IMR-90 (cell line): ENCODE data around the gene SLC12A8. TPM values are rescaled to one million over a fixed set of nuclear protein-coding genes. Genes with fewer than 3 reads are reported as not detected.

ENCODE experiments used
- ATAC-seq: fragments of 200-7000 bp; cut with Tn5 transposase; 2 replicates; pipeline ENCODE4 v1.9.1; 2020; ENCODE audit warnings: low read depth, mild to moderate bottlenecking, moderate library complexity
- BruUV-seq: library from RNA; stranded (reverse); fragments of 400-500 nt; replicated peaks from 2 replicates; lab custom pipeline; 2021; lab: Mats Ljungman, UMichigan
- CTCF ChIA-PET: fragments of 300-600 bp; formaldehyde crosslinking; extraction: SDS; loops from one replicate; lab custom pipeline; 2021; ENCODE audit warnings: antibody characterized with exemption; lab: Yijun Ruan, JAX
- POLR2A ChIA-PET: fragments of 300-600 bp; sonication (Branson Sonifier 250); formaldehyde crosslinking; loops from one replicate; lab custom pipeline; 2022; ENCODE audit warnings: antibody characterized with exemption; ENCODE audit not compliant: unreplicated experiment; lab: Charles Lee
- DNase-seq: peaks from one replicate; pipeline ENCODE4 v3.0.0; 2013
- H2AFZ ChIP-seq: replicated peaks from 2 replicates; pipeline ENCODE3; 2013; ENCODE audit warnings: low read length, mild to moderate bottlenecking; ENCODE audit not compliant: poor library complexity
- H2AK5ac ChIP-seq: 2 replicates; pipeline ENCODE4 v1.6.1; 2013; ENCODE audit warnings: low read depth, low read length, inconsistent platforms
- H2AK9ac ChIP-seq: replicated peaks from 2 replicates; pipeline ENCODE3; 2013; ENCODE audit warnings: mild to moderate bottlenecking, low read depth, low read length, moderate library complexity; ENCODE audit not compliant: poor library complexity
- H2BK120ac ChIP-seq: 2 replicates; pipeline ENCODE4 v1.6.1; 2013; ENCODE audit warnings: low read depth, low read length, inconsistent platforms
- H2BK15ac ChIP-seq: 3 replicates; pipeline ENCODE4 v1.6.1; 2013; ENCODE audit warnings: low read depth, low read length, inconsistent platforms
- H2BK20ac ChIP-seq: 2 replicates; pipeline ENCODE4 v1.6.1; 2013; ENCODE audit warnings: low read depth, mild to moderate bottlenecking, inconsistent platforms, low read length, moderate library complexity
- H2BK5ac ChIP-seq: 2 replicates; pipeline ENCODE4 v1.6.1; 2013; ENCODE audit warnings: mild to moderate bottlenecking, low read depth, low read length, inconsistent platforms; ENCODE audit not compliant: poor library complexity, severe bottlenecking
- H3K14ac ChIP-seq: replicated peaks from 2 replicates; pipeline ENCODE4 v1.6.1; 2013; ENCODE audit warnings: low read depth, low read length, inconsistent platforms
- H3K18ac ChIP-seq: 2 replicates; pipeline ENCODE4 v1.6.1; 2013; ENCODE audit warnings: low read depth, low read length, control low read depth
- H3K23ac ChIP-seq: 2 replicates; pipeline ENCODE4 v1.6.1; 2013; ENCODE audit warnings: low read depth, low read length, inconsistent platforms
- H3K27ac ChIP-seq: 2 replicates; pipeline ENCODE4 v1.5.1; 2013; ENCODE audit warnings: mild to moderate bottlenecking, control low read depth, low read length; ENCODE audit not compliant: insufficient read depth
- H3K27me3 ChIP-seq: 2 replicates; pipeline ENCODE4 v1.6.1; 2013; ENCODE audit warnings: low read length; ENCODE audit not compliant: control insufficient read depth, insufficient read depth
- H3K36me3 ChIP-seq: 2 replicates; pipeline ENCODE4 v1.6.1; 2013; ENCODE audit warnings: low read length, mixed read lengths; ENCODE audit not compliant: control insufficient read depth, insufficient read depth
- H3K4ac ChIP-seq: 2 replicates; pipeline ENCODE4 v1.6.1; 2013; ENCODE audit warnings: low read depth, low read length, inconsistent platforms
- H3K4me1 ChIP-seq: 2 replicates; pipeline ENCODE4 v1.6.1; 2013; ENCODE audit warnings: low read length, mixed read lengths; ENCODE audit not compliant: control insufficient read depth, insufficient read depth
- H3K4me2 ChIP-seq: 2 replicates; pipeline ENCODE4 v1.6.1; 2013; ENCODE audit warnings: low read depth, mild to moderate bottlenecking, control low read depth, low read length, moderate library complexity
- H3K4me3 ChIP-seq: 2 replicates; pipeline ENCODE4 v1.5.1; 2013; ENCODE audit warnings: low read depth, mild to moderate bottlenecking, control low read depth, low read length, moderate library complexity; ENCODE audit not compliant: insufficient read depth
- H3K56ac ChIP-seq: 2 replicates; pipeline ENCODE4 v1.6.1; 2013; ENCODE audit warnings: low read length, inconsistent platforms; ENCODE audit not compliant: insufficient read depth; ENCODE audit errors: extremely low read depth
- H3K79me1 ChIP-seq, 2 experiments: 2 replicates each; pipeline ENCODE4 v1.6.1; 2013; ENCODE audit warnings: low read length in 2 of 2, inconsistent platforms in 1 of 2, low read depth in 1 of 2
- H3K9ac ChIP-seq: 2 replicates; pipeline ENCODE4 v1.6.1; 2013; ENCODE audit warnings: low read depth, low read length, control low read depth
- H3K9me1 ChIP-seq: 2 replicates; pipeline ENCODE4 v1.6.1; 2013; ENCODE audit warnings: low read length, inconsistent platforms; ENCODE audit not compliant: insufficient read depth
- H3K9me3 ChIP-seq: 2 replicates; pipeline ENCODE4 v1.6.1; 2013; ENCODE audit warnings: low read length; ENCODE audit not compliant: control insufficient read depth, insufficient read depth
- H4K20me1 ChIP-seq: 2 replicates; pipeline ENCODE4 v1.6.1; 2013; ENCODE audit warnings: low read length, inconsistent platforms; ENCODE audit not compliant: insufficient read depth
- H4K5ac ChIP-seq: 2 replicates; pipeline ENCODE4 v1.6.1; 2013; ENCODE audit warnings: mild to moderate bottlenecking, low read depth, low read length, control low read depth
- H4K8ac ChIP-seq, 2 experiments: 2 replicates each; pipeline ENCODE4 v1.6.1; 2013; ENCODE audit warnings: low read depth in 2 of 2, low read length in 2 of 2, control low read depth in 1 of 2, inconsistent platforms in 1 of 2
- H4K91ac ChIP-seq: 2 replicates; pipeline ENCODE4 v1.6.1; 2013; ENCODE audit warnings: low read depth, low read length, inconsistent platforms; ENCODE audit not compliant: insufficient read depth
- CHD1 ChIP-seq: IDR thresholded peaks from 2 replicates; pipeline ENCODE4 v1.6.1; 2012; ENCODE audit warnings: low read depth, low read length, improper control_type of control experiment
- RAD21 ChIP-seq: IDR thresholded peaks from 2 replicates; pipeline ENCODE4 v1.6.1; 2012; ENCODE audit warnings: low read length, improper control_type of control experiment
- SMC3 ChIP-seq: fragments of 150-350 bp; IDR thresholded peaks from 2 replicates; pipeline ENCODE4 v1.6.1; 2016; ENCODE audit warnings: low read depth, mild to moderate bottlenecking, antibody characterized with exemption, low read length, moderate library complexity
- WGBS, 2 experiments: methylation state at CpG; one replicate each; pipeline versions ENCODE4 v1.1.5 to v1.1.7; 2013; ENCODE audit warnings: missing lambda C conversion rate in 2 of 2; ENCODE audit not compliant: insufficient read length in 1 of 2; ENCODE audit errors: extremely low coverage in 2 of 2; 5-methylcytosine and 5-hydroxymethylcytosine counted together
- dilution Hi-C: fragments of 300-500 bp; cut with HindIII; formaldehyde crosslinking; loops from one replicate; pipeline ENCODE4 v1.14.3; 2018; ENCODE audit warnings: low sequenced_read_pairs; ENCODE audit not compliant: unreplicated experiment
- in situ Hi-C: fragments of 300-500 bp; cut with MboI; formaldehyde crosslinking; loops from 3 replicates; pipeline ENCODE4 v1.14.3; 2019; ENCODE audit warnings: low sequenced_read_pairs, inconsistent platforms, mixed read lengths
- intact Hi-C: fragments of 100-400 bp; cut with micrococcal nuclease; formaldehyde crosslinking; loops from 2 replicates; pipeline ENCODE4 v1.10.0; 2022
- polyA plus RNA-seq, 3 experiments: library from polyadenylated mRNA; depleted of rRNA; stranded (reverse); fragments of >200 nt; gene quantifications; 2 replicates each; pipeline ENCODE4 v1.2.3, GENCODE V29; 2012; ENCODE audit warnings: low replicate concordance in 1 of 3
- total RNA-seq: library from RNA; depleted of rRNA; stranded (reverse); fragments of >200 nt; gene quantifications from 2 replicates; pipeline ENCODE4 v1.2.3, GENCODE V29; 2012
- TF ChIP-seq, protein P1 (sequence below): conservative IDR thresholded peaks from 2 replicates; pipeline ENCODE4 v1.5.1; 2012; ENCODE audit warnings: mild to moderate bottlenecking, low read depth, low read length, improper control_type of control experiment

The SLC12A8 gene
- total and polyA plus RNA-seq, 2 of the 4 experiments (the other 2 are of a cell fraction), result 2.2 to 4.3 TPM

DNA sequence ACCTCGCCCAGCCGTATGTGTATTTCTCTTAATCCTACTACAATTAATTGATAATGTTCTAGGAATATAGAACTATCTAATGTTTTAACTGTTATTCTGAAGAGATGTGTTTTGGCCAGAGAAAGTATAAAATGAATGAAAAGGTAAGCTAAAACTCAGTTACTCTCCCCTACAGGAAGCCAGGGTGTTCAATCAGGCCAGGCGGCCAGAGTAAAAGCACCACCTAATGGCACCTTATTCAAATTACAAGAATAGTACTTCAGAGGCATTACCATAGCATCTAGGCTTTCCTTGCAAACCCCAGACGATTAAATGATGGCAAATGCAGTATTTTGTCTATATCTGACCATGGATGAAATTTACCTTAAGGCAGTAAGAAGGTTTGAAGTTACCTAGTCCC, 10.4 kb downstream of the SLC12A8 start:
- no TSS peak for BruUV-seq
- Histone ChIP-seq H3K36me3 (no peaks in the 10 kb centered on the region), H3K14ac (no peak overlapping the region), H4K91ac (no peak overlapping the region), H3K23ac (no peak overlapping the region), H3K4me2 (no peak overlapping the region), H3K9me3 (no peaks in the 10 kb centered on the region), H4K8ac (no peak overlapping the region), H4K20me1 (no peaks in the 10 kb centered on the region), H3K9ac (no peak overlapping the region), H2BK120ac (no peak overlapping the region), H2BK5ac (no peak overlapping the region), H3K27me3 (0 out of 2 replicates have a peak, but pooled peaks cover 2% of the 10 kb centered on the region), H3K18ac (no peak overlapping the region), H3K79me1 (no peaks in the 10 kb centered on the region), H3K56ac (no peak overlapping the region), H3K4ac (no peak overlapping the region), H2AK5ac (no peak overlapping the region), H2BK15ac (no peak overlapping the region), H2AFZ (no peak overlapping the region), H2BK20ac (no peak overlapping the region), H4K5ac (no peak overlapping the region), H3K4me3 (no peak overlapping the region), H3K27ac (no peak overlapping the region), H3K4me1 (no peaks in the 10 kb centered on the region), H2AK9ac (no peak overlapping the region), H3K9me1 (no peaks in the 10 kb centered on the region)
- ChIA-PET CTCF (interaction anchor here (0.6 to 0.8 kb wide), 2 partner anchors 317 to 409 kb away, joined by 3 to 4 read pairs; no protein-coding TSS in a partner anchor), POLR2A (no interaction called here)
- no CpG with 5 or more reads among the region's 4 CpGs for WGBS, 2 experiments
- in situ Hi-C loops (no loop called here), dilution Hi-C loops (no loop called here), intact Hi-C loops (no loop called here)
- ATAC-seq (peak; percentile 67), DNase-seq (peak; percentile 25)
- peak; percentile 71 for TF ChIP-seq RAD21
- no peak for TF ChIP-seq CHD1
- TF ChIP-seq, protein P1, sequence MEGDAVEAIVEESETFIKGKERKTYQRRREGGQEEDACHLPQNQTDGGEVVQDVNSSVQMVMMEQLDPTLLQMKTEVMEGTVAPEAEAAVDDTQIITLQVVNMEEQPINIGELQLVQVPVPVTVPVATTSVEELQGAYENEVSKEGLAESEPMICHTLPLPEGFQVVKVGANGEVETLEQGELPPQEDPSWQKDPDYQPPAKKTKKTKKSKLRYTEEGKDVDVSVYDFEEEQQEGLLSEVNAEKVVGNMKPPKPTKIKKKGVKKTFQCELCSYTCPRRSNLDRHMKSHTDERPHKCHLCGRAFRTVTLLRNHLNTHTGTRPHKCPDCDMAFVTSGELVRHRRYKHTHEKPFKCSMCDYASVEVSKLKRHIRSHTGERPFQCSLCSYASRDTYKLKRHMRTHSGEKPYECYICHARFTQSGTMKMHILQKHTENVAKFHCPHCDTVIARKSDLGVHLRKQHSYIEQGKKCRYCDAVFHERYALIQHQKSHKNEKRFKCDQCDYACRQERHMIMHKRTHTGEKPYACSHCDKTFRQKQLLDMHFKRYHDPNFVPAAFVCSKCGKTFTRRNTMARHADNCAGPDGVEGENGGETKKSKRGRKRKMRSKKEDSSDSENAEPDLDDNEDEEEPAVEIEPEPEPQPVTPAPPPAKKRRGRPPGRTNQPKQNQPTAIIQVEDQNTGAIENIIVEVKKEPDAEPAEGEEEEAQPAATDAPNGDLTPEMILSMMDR, result peak; percentile 42
- peak; percentile 36 for TF ChIP-seq SMC3
